ENCODE data around the gene ERI3. TPM values are rescaled to one million over a fixed set of nuclear protein-coding genes. Genes with fewer than 3 reads are reported as not detected.

Gene ERI3
- total RNA-seq, 1 donor from 2014 or later, result 39.3 TPM

- H3K4me1 ChIP-seq, result no peaks in the 10 kb centered on the region
- H3K9me3 ChIP-seq, result no peaks in the 10 kb centered on the region
- DNase-seq (ENCODE audit: extremely low spot score in 2 of 2), result no peak
- intact Hi-C loops (cut with DNase I), result no loop called here
- H3K36me3 ChIP-seq, result no peaks in the 10 kb centered on the region
- no peak for TF ChIP-seq CTCF (IDR thresholded peaks at IDR 0.05)
- TF ChIP-seq POLR2A (IDR thresholded peaks at IDR 0.05), result no peak
- TF ChIP-seq POLR2AphosphoS5 (IDR thresholded peaks at IDR 0.05; ENCODE audit: insufficient read depth in 1 of 2, low read depth in 1 of 2), result no peak
- no peaks in the 10 kb centered on the region for H3K27me3 ChIP-seq
- H3K4me3 ChIP-seq, result no peak overlapping the region
- no peak overlapping the region for H3K27ac ChIP-seq
Measured at GRCh38 chr1:44368471-44369151, 13.6 kb upstream of the ERI3 start.

- no peak overlapping the region for H3K4me3 ChIP-seq
- H3K4me1 ChIP-seq, result no peaks in the 10 kb centered on the region
- H3K9me3 ChIP-seq, result no peaks in the 10 kb centered on the region
- H3K27ac ChIP-seq, result no peak overlapping the region
- no peak for DNase-seq (ENCODE audit: extremely low spot score in 2 of 2)
- no peaks in the 10 kb centered on the region for H3K36me3 ChIP-seq
- H3K27me3 ChIP-seq, result no peaks in the 10 kb centered on the region
- intact Hi-C loops (cut with DNase I), result no loop called here
- TF ChIP-seq CTCF (IDR thresholded peaks at IDR 0.05) (no peak), POLR2AphosphoS5 (IDR thresholded peaks at IDR 0.05; ENCODE audit: insufficient read depth in 1 of 2, low read depth in 1 of 2) (no peak), POLR2A (IDR thresholded peaks at IDR 0.05) (no peak)
Measured at GRCh38 chr1:44367944-44368343, 12.9 kb upstream of the ERI3 start.

- no peaks in the 10 kb centered on the region for H3K27me3 ChIP-seq
- intact Hi-C loops (cut with DNase I), result no loop called here
- H3K4me3 ChIP-seq, result no peak overlapping the region
- no peaks in the 10 kb centered on the region for H3K9me3 ChIP-seq
- TF ChIP-seq POLR2A (IDR thresholded peaks at IDR 0.05) (no peak), POLR2AphosphoS5 (IDR thresholded peaks at IDR 0.05; ENCODE audit: insufficient read depth in 1 of 2, low read depth in 1 of 2) (no peak), CTCF (IDR thresholded peaks at IDR 0.05) (no peak)
- no peak for DNase-seq (ENCODE audit: extremely low spot score in 2 of 2)
- no peak overlapping the region for H3K27ac ChIP-seq
- no peaks in the 10 kb centered on the region for H3K36me3 ChIP-seq
- no peaks in the 10 kb centered on the region for H3K4me1 ChIP-seq
Measured at GRCh38 chr1:44366371-44366975, 11.4 kb upstream of the ERI3 start.

- no peak for DNase-seq (ENCODE audit: extremely low spot score in 2 of 2)
- intact Hi-C loops (cut with DNase I), result no loop called here
- TF ChIP-seq POLR2A (IDR thresholded peaks at IDR 0.05), result no peak
- no peak for TF ChIP-seq CTCF (IDR thresholded peaks at IDR 0.05)
- TF ChIP-seq POLR2AphosphoS5 (IDR thresholded peaks at IDR 0.05; ENCODE audit: insufficient read depth in 1 of 2, low read depth in 1 of 2), result no peak
- no peaks in the 10 kb centered on the region for H3K4me1 ChIP-seq
- H3K27ac ChIP-seq, result no peak overlapping the region
- no peaks in the 10 kb centered on the region for H3K9me3 ChIP-seq
- H3K27me3 ChIP-seq, result no peaks in the 10 kb centered on the region
- no peaks in the 10 kb centered on the region for H3K36me3 ChIP-seq
- no peak overlapping the region for H3K4me3 ChIP-seq
Measured at GRCh38 chr1:44361478-44361877, 6.4 kb upstream of the ERI3 start.

- Histone ChIP-seq H3K27me3 (no peaks in the 10 kb centered on the region), H3K27ac (no peak overlapping the region), H3K9me3 (no peaks in the 10 kb centered on the region), H3K36me3 (no peaks in the 10 kb centered on the region), H3K4me3 (no peak overlapping the region), H3K4me1 (peaks cover 4% of the 10 kb centered on the region)
- no peak for TF ChIP-seq POLR2A (IDR thresholded peaks at IDR 0.05)
- no peak for TF ChIP-seq CTCF (IDR thresholded peaks at IDR 0.05)
- no peak for TF ChIP-seq POLR2AphosphoS5 (IDR thresholded peaks at IDR 0.05; ENCODE audit: insufficient read depth in 1 of 2, low read depth in 1 of 2)
- intact Hi-C loops (cut with DNase I), result no loop called here
- DNase-seq (ENCODE audit: extremely low spot score in 2 of 2), result no peak
Measured at GRCh38 chr1:44359234-44359935, 4.3 kb upstream of the ERI3 start.

Measured in vagina (tissue), 2 donors.